Neural cell (in vitro differentiated cells): Measurements from ENCODE around the gene ADGRG6.

Experiments
- EP300 ChIP-seq: fragments of 450-650 bp; conservative IDR thresholded peaks from 2 replicates; pipeline ENCODE4 v1.6.1; 2014; ENCODE audit warnings: antibody characterized with exemption, mild to moderate bottlenecking, moderate library complexity; ENCODE audit not compliant: poor library complexity, severe bottlenecking
- EZH2 ChIP-seq: fragments of 200-600, 300-800 bp; shearing (Covaris generic), sonication (generic); IDR thresholded peaks from 2 replicates; pipeline ENCODE4 v1.6.1; 2014; ENCODE audit warnings: antibody characterized with exemption, low read length, borderline replicate concordance, mild to moderate bottlenecking; ENCODE audit not compliant: insufficient read depth, poor library complexity, severe bottlenecking
- POLR2AphosphoS5 ChIP-seq: IDR thresholded peaks from 2 replicates; pipeline ENCODE4 v1.6.1; 2012
- RAD21 ChIP-seq: fragments of 450-650 bp; conservative IDR thresholded peaks from 2 replicates; pipeline ENCODE4 v1.6.1; 2014; ENCODE audit warnings: antibody characterized with exemption, mild to moderate bottlenecking, moderate library complexity
- REST ChIP-seq: IDR thresholded peaks from 2 replicates; pipeline ENCODE4 v1.6.1; 2012; ENCODE audit warnings: borderline replicate concordance
- SMC3 ChIP-seq: fragments of 450-650 bp; conservative IDR thresholded peaks from 2 replicates; pipeline ENCODE4 v1.6.1; 2014; ENCODE audit warnings: antibody characterized with exemption, mild to moderate bottlenecking, moderate library complexity; ENCODE audit not compliant: poor library complexity
- TAF1 ChIP-seq: IDR thresholded peaks from 2 replicates; pipeline ENCODE4 v1.6.1; 2012; ENCODE audit warnings: low read depth
- TF ChIP-seq, protein P1 (sequence below): fragments of 450-650 bp; IDR thresholded peaks from 2 replicates; pipeline ENCODE4 v1.5.1; 2014; ENCODE audit warnings: antibody characterized with exemption, mild to moderate bottlenecking, moderate library complexity; ENCODE audit not compliant: poor library complexity, severe bottlenecking

DNA sequence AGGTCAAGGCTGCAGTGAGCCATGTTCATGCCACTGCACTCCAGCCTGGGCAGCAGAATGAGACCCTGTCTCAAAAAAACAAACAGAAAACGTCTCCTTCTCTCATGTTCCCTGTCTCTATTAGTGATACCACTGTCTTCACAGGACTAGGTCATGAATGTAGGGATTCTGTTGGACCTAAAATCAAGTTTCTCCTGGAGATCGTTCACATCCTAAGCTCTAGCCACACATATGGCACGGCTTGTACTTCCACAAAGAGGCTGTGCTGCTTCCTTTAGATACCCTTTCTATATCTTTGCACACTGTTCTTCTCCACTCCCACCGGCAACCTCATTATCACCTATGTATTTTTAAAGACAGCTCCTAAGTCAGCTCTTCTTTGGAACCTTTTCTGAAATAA, 96.5 kb downstream of the ADGRG6 start:
- no peak for TF ChIP-seq POLR2AphosphoS5
- TF ChIP-seq, protein P1, sequence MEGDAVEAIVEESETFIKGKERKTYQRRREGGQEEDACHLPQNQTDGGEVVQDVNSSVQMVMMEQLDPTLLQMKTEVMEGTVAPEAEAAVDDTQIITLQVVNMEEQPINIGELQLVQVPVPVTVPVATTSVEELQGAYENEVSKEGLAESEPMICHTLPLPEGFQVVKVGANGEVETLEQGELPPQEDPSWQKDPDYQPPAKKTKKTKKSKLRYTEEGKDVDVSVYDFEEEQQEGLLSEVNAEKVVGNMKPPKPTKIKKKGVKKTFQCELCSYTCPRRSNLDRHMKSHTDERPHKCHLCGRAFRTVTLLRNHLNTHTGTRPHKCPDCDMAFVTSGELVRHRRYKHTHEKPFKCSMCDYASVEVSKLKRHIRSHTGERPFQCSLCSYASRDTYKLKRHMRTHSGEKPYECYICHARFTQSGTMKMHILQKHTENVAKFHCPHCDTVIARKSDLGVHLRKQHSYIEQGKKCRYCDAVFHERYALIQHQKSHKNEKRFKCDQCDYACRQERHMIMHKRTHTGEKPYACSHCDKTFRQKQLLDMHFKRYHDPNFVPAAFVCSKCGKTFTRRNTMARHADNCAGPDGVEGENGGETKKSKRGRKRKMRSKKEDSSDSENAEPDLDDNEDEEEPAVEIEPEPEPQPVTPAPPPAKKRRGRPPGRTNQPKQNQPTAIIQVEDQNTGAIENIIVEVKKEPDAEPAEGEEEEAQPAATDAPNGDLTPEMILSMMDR = no peak
- TF ChIP-seq TAF1 = no peak
- TF ChIP-seq EZH2 = no peak
- TF ChIP-seq SMC3 = no peak
- no peak for TF ChIP-seq REST
- no peak for TF ChIP-seq EP300
- no peak for TF ChIP-seq RAD21
